GM12878 (cell line): ENCODE measurements around the gene CAMKMT.

ENCODE experiments used
- CBX5 ChIP-seq: sonication (generic); IDR thresholded peaks from 2 replicates; pipeline ENCODE4 v1.6.1; 2016; ENCODE audit warnings: low read depth, moderate library complexity, mild to moderate bottlenecking, inconsistent platforms
- EZH2 ChIP-seq: IDR thresholded peaks from 2 replicates; pipeline ENCODE4 v1.6.1; 2012; ENCODE audit warnings: low read depth, mild to moderate bottlenecking, control low read depth, inconsistent platforms, low read length, borderline replicate concordance; ENCODE audit not compliant: control insufficient read depth
- FOXM1 ChIP-seq: IDR thresholded peaks from 2 replicates; pipeline ENCODE4 v1.6.1; 2012; ENCODE audit warnings: low read depth, mild to moderate bottlenecking, inconsistent platforms, low read length, moderate library complexity
- JUNB ChIP-seq: IDR thresholded peaks from 2 replicates; pipeline ENCODE4 v1.6.1; 2016; ENCODE audit warnings: antibody characterized with exemption, mild to moderate bottlenecking
- POLR2A ChIP-seq: IDR thresholded peaks from 2 replicates; pipeline ENCODE4 v1.6.1; 2011; ENCODE audit warnings: low read depth, mild to moderate bottlenecking, low read length
- POLR2AphosphoS5 ChIP-seq: IDR thresholded peaks from 2 replicates; pipeline ENCODE4 v1.6.1; 2011; ENCODE audit warnings: mild to moderate bottlenecking, low read length, inconsistent platforms
- POU2F2 ChIP-seq: IDR thresholded peaks from 3 replicates; pipeline ENCODE4 v1.6.1; 2011; ENCODE audit warnings: low read depth, mild to moderate bottlenecking, low read length, borderline replicate concordance
- SMC3 ChIP-seq: IDR thresholded peaks from 2 replicates; pipeline ENCODE4 v1.6.1; 2011; ENCODE audit warnings: low read length, improper control_type of control experiment, borderline replicate concordance
- TCF7 ChIP-seq: IDR thresholded peaks from 2 replicates; pipeline ENCODE4 v1.6.1; 2014; ENCODE audit warnings: antibody characterized with exemption, borderline replicate concordance
- TF ChIP-seq, protein P1 (sequence below), 3 experiments: IDR thresholded peaks in 2 of 3; conservative IDR thresholded peaks in 1 of 3; 2 replicates each; pipeline ENCODE4 v1.5.1; 2011; ENCODE audit warnings: low read depth in 3 of 3, low read length in 3 of 3, mild to moderate bottlenecking in 3 of 3, control low read depth in 2 of 3, moderate library complexity in 2 of 3, inconsistent platforms in 1 of 3, mixed read lengths in 1 of 3; ENCODE audit not compliant: control insufficient read depth in 2 of 3, insufficient read depth in 1 of 3; ENCODE audit errors: extremely low read depth in 1 of 3
- TF ChIP-seq, protein P2 (sequence below): IDR thresholded peaks from 2 replicates; pipeline ENCODE4 v1.6.1; 2012; ENCODE audit warnings: mild to moderate bottlenecking, low read depth, low read length

DNA sequence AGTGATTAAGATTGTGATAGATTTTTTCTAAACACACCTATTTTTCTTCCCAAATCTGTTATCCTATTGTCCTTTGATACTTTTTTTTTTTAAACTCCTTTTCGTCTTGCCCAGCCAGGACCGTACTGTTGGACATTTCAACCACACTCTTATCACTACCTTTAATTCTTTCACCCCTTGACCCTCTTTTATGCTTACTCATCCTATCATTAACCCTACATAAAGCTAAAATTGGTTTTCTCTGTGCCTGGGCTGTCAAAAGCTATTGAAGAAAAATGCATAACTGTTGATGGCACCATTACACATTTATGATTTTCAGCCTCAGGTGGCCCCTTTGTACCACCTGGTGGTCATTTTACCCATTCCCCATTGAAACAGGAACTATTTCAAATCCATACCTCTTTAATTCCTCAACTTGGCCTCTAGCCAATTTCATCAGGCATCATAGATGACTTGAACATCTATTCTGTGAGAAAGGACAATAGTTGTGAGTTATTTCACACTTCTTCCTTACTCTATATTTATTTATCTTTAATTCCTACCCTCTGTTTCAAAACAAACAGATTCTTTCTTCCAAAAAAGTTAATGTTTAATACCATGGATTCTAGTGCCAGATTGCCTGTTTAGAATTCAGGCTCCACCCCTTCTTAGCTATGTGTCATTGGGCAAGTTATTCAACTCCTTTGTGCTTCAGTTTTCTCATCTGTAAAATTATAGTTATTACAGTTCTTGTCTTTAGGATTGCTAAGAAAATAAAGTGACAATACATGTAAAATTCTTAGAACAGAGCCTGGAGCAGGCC lies 258.6 kb downstream of the CAMKMT start:
- TF ChIP-seq SMC3 (no peak), JUNB (no peak), EZH2 (no peak), TCF7 (no peak), FOXM1 (no peak), CBX5 (no peak), POLR2A (no peak), POLR2AphosphoS5 (no peak), POU2F2 (no peak)
- TF ChIP-seq, protein P1, sequence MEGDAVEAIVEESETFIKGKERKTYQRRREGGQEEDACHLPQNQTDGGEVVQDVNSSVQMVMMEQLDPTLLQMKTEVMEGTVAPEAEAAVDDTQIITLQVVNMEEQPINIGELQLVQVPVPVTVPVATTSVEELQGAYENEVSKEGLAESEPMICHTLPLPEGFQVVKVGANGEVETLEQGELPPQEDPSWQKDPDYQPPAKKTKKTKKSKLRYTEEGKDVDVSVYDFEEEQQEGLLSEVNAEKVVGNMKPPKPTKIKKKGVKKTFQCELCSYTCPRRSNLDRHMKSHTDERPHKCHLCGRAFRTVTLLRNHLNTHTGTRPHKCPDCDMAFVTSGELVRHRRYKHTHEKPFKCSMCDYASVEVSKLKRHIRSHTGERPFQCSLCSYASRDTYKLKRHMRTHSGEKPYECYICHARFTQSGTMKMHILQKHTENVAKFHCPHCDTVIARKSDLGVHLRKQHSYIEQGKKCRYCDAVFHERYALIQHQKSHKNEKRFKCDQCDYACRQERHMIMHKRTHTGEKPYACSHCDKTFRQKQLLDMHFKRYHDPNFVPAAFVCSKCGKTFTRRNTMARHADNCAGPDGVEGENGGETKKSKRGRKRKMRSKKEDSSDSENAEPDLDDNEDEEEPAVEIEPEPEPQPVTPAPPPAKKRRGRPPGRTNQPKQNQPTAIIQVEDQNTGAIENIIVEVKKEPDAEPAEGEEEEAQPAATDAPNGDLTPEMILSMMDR (IDR thresholded peaks at IDR 0.05 in 2 of 3, conservative IDR thresholded peaks at IDR 0.05 in 1 of 3; ENCODE audit: control insufficient read depth in 2 of 3, extremely low read depth in 1 of 3, insufficient read depth in 1 of 3, low read depth in 3 of 3, low read length in 3 of 3): no peak
- TF ChIP-seq, protein P2, sequence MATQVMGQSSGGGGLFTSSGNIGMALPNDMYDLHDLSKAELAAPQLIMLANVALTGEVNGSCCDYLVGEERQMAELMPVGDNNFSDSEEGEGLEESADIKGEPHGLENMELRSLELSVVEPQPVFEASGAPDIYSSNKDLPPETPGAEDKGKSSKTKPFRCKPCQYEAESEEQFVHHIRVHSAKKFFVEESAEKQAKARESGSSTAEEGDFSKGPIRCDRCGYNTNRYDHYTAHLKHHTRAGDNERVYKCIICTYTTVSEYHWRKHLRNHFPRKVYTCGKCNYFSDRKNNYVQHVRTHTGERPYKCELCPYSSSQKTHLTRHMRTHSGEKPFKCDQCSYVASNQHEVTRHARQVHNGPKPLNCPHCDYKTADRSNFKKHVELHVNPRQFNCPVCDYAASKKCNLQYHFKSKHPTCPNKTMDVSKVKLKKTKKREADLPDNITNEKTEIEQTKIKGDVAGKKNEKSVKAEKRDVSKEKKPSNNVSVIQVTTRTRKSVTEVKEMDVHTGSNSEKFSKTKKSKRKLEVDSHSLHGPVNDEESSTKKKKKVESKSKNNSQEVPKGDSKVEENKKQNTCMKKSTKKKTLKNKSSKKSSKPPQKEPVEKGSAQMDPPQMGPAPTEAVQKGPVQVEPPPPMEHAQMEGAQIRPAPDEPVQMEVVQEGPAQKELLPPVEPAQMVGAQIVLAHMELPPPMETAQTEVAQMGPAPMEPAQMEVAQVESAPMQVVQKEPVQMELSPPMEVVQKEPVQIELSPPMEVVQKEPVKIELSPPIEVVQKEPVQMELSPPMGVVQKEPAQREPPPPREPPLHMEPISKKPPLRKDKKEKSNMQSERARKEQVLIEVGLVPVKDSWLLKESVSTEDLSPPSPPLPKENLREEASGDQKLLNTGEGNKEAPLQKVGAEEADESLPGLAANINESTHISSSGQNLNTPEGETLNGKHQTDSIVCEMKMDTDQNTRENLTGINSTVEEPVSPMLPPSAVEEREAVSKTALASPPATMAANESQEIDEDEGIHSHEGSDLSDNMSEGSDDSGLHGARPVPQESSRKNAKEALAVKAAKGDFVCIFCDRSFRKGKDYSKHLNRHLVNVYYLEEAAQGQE: no peak
